Measurements from ENCODE around the gene TRIM10.
"Not testable (repeated sequence)": the region's sequence is repeated elsewhere in the genome, so short reads cannot be mapped to it uniquely, and the experiment has no call there.

TRIM10 gene

GRCh38 chr6:30154709-30155519, 6.1 kb downstream of the TRIM10 start:
- DNase-seq (ENCODE audit: low spot score) (peak; percentile 84), FAIRE-seq (peak; percentile 66)

DNA sequence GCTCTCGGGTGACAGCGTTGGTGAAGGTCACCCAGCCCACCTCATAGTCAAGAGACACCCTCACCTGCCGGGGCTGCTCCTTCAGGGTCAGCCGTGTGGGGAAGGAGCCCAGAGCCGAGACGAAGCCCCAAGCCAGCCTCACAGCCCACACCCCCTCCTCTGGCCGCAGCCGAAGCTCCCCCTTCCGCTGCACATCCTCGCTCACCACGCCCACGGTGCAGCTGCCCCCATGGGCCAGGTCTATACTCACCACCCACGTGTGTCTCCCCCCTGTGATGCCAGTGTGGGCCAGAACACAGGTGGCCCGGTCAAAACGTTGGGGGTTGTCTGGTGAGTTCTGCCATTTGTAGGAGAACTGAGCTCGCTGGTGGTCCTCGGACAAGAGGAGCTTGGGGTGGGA, 7.0 kb downstream of the TRIM10 start:
- FAIRE-seq (no peak), DNase-seq (ENCODE audit: low spot score) (no peak)

DNA sequence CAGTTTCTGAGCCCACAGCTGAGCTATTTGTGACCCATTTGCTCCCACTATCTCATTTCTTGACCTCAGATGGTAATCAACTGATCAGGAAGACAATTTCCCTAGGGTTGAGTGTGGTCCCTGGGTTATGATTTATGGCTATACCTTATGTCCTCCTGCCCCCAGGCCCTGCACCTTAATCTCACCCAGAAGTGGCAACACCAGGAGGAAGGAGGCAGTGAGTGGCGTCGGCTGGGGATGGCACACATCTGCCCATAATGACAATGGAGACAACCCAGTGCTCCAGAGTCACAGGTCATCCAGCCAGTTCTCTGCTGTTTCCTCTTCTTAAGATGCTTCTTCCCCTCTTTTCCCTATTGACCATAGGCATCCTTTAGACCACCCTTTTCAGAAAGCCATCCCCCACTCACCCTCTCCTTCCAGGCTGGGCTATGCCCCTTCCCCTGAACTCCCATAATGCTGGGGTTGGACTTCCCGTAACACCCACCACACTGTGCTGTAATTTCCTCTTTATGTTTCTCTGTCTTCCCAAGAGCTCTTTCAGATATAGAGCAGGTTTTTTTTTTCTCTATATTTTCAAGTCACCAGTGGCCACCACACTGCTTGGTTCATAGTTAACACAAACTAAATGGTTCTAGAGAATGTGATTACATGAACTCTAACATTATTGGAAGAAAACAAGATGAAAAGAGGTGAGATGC, 8.0 kb downstream of the TRIM10 start:
- FAIRE-seq (no peak), DNase-seq (ENCODE audit: low spot score) (no peak)

GRCh38 chr6:30152016-30152673, 8.9 kb downstream of the TRIM10 start:
- no peak for DNase-seq (ENCODE audit: low spot score)

GRCh38 chr6:30151580-30151979, 9.4 kb downstream of the TRIM10 start:
- no peak for DNase-seq (ENCODE audit: low spot score)
- FAIRE-seq, result no peak

More at GRCh38 chr6:30152016-30152673, 8.9 kb downstream of the TRIM10 start:
- no peak for FAIRE-seq

GRCh38 chr6:30150671-30151395, 10.2 kb downstream of the TRIM10 start:
- FAIRE-seq, result no peak

GRCh38 chr6:30149858-30150550, 11.0 kb downstream of the TRIM10 start:
- FAIRE-seq, result no peak
- DNase-seq (ENCODE audit: low spot score), result no peak

More at GRCh38 chr6:30150671-30151395, 10.2 kb downstream of the TRIM10 start:
- DNase-seq (ENCODE audit: low spot score), result no peak

DNA sequence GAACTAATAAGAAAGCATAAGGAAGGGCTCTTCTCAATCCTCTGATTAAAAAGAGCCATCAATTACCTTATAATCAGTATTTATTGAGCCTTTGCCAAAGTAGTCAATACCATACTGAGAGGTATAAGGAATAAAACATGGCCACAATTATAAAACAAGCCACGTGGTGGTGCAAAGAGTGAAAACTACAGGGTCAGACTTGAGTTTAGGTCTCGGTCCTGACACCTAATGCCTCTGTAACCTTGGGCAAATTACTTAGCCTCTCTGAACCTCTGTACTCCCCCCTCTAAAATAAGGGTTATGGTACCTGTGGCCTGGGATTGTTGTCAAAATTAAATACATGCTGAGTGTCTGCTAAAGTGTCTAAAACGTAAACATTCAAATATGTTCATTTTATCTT, 11.8 kb downstream of the TRIM10 start:
- FAIRE-seq (no peak), DNase-seq (ENCODE audit: low spot score) (no peak)

DNA sequence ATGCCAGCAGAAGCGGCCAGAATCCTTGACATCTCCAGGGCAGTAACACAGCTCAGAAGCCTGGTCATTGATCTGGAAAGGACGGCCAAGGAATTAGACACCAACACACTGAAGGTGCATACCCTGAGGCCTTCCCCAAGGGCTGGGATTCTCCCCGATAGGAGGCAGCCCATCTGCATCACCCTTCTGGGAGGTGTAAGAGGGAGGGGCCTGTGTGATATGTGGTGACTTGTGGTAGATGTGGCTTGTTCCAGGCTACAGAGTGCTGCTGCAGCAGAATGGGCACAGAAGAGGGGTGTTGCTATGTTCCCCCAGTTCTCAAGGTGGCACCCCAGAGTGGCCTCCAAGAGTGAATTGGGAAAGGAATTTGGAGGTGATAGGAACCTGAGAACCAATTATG, 13.9 kb downstream of the TRIM10 start:
- no peak for FAIRE-seq
- no peak for DNase-seq (ENCODE audit: low spot score)

GRCh38 chr6:30145818-30146217, 15.2 kb downstream of the TRIM10 start:
- DNase-seq (ENCODE audit: low spot score), result no peak
- FAIRE-seq, result no peak

- DNase-seq (ENCODE audit: low spot score) (no peak), FAIRE-seq (no peak)
Measured at GRCh38 chr6:30144811-30145210, 16.2 kb downstream of the TRIM10 start.

DNA sequence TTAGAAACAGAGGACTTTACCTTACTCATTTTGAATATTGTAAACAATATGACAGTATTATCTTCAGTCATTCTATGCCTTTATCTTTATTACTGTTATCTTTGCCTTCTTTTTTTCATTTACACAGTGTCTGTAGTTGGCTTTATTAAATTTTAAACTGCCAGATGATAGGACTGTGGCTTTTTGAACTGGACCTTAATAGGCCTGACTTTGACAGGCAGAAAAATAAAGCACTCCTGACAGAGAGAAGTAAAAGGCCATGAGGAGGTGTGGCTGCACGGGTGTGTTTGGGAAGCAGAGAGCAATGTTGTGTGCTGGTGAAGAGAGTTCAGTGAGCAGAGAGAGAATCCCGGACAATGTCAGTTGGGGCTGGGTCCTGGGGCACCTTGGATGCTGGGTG, 17.2 kb downstream of the TRIM10 start:
- DNase-seq (ENCODE audit: low spot score), result no peak

DNA sequence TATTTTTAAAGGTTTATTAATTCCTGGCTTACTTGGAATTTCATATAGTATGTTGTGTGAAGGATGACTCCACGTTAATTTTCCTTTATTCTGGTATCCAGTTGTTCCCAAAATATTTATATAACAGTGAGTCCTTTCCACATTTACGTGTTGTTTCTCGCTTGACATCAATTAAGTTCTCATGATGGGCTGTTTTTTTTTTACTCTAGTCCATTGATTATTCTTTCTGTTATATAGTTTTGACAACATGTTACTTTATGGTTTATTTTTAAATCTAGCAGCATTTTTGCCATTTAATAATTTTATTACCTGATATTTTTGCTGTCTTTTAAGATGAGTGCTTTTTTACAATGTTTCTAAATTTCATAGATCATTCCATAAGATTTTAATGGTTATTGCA, 18.3 kb downstream of the TRIM10 start:
- no peak for FAIRE-seq
- no peak for DNase-seq (ENCODE audit: low spot score)

More for the DNA sequence above, 17.2 kb downstream of the TRIM10 start:
- no peak for FAIRE-seq

DNA sequence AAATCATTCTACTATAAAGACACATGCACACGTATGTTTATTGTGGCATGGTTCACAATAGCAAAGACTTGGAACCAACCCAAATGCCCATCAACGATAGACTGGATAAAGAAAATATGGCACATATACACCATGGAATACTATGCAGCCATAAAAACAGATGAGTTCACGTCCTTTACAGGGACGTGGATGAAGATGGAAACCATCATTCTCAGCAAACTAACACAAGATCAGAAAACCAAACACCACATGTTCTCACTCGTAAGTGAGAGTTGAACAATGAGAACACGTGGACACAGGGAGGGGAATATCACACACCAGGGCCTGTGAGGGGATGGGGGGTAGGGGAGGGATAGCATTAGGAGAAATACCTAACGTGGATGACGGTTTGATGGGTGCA, 20.8 kb downstream of the TRIM10 start:
- FAIRE-seq; DNase-seq (ENCODE audit: low spot score): not testable (repeated sequence)

GRCh38 chr6:30136570-30137286, 24.3 kb downstream of the TRIM10 start:
- DNase-seq (ENCODE audit: low spot score), result no peak
- no peak for FAIRE-seq

GRCh38 chr6:30135757-30136156, 25.3 kb downstream of the TRIM10 start, which contains the start of gene TRIM40:
Gene TRIM40, plus strand, starts transcription at chr6:30136140. Its CDS starts 897 bp downstream, at chr6:30137037.
- DNase-seq (ENCODE audit: low spot score) (no peak), FAIRE-seq (no peak)

GRCh38 chr6:30135147-30135546, 25.9 kb downstream of the TRIM10 start:
- DNase-seq (ENCODE audit: low spot score) (no peak), FAIRE-seq (no peak)

- DNase-seq (ENCODE audit: low spot score) (no peak), FAIRE-seq (no peak)
Measured at GRCh38 chr6:30131947-30132497, 29.0 kb downstream of the TRIM10 start.
